H1 (cell line): ENCODE results near the gene HOXB3.

Source experiments
- CTCF ChIP-seq, 3 experiments: IDR thresholded peaks; 1 replicate in 2 of 3; 2 replicates in 1 of 3; pipeline versions ENCODE4 v1.5.1 to v1.6.1; 2011; ENCODE audit warnings: low read length in 3 of 3, mild to moderate bottlenecking in 3 of 3, inconsistent platforms in 2 of 3, low read depth in 1 of 3, moderate library complexity in 1 of 3; ENCODE audit not compliant: insufficient read depth in 1 of 3; ENCODE audit errors: control extremely low read depth in 1 of 3
- POLR2A ChIP-seq, 2 experiments: IDR thresholded peaks; 1 replicate in 1 of 2; 2 replicates in 1 of 2; pipeline ENCODE4 v1.6.1; 2011; ENCODE audit warnings: low read depth in 2 of 2, low read length in 2 of 2, mild to moderate bottlenecking in 2 of 2; ENCODE audit errors: control extremely low read depth in 1 of 2

DNA sequence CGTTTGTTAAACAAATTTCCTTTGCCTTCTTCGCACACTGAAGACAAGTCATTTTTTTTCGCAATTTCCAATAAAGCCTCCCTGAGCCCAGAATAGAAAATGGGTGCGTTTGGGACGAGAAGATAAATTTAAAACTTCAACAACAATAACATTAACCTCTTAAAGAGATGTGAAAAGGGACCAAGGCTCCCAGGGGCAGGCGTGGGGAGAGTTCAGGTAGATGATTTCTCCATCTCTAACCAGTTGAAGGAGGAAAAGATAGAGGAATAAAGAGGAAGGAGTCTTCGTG is 10.6 kb downstream of the HOXB3 start:
- TF ChIP-seq POLR2A (IDR thresholded peaks at IDR 0.05; ENCODE audit: control extremely low read depth in 1 of 2, low read depth in 2 of 2, low read length in 2 of 2): no peak
- no peak for TF ChIP-seq CTCF (IDR thresholded peaks at IDR 0.05; ENCODE audit: control extremely low read depth in 1 of 3, insufficient read depth in 1 of 3, low read depth in 1 of 3, low read length in 3 of 3)
